ENCODE results near the gene CAMK2N1. TPM values are rescaled to one million over a fixed set of nuclear protein-coding genes. Genes with fewer than 3 reads are reported as not detected.

The CAMK2N1 gene
- polyA plus RNA-seq, 1 donor, result 5.9 TPM

- DNase-seq, result no peak
Measured at GRCh38 chr1:20443703-20444586, 42.1 kb downstream of the CAMK2N1 start.

DNA sequence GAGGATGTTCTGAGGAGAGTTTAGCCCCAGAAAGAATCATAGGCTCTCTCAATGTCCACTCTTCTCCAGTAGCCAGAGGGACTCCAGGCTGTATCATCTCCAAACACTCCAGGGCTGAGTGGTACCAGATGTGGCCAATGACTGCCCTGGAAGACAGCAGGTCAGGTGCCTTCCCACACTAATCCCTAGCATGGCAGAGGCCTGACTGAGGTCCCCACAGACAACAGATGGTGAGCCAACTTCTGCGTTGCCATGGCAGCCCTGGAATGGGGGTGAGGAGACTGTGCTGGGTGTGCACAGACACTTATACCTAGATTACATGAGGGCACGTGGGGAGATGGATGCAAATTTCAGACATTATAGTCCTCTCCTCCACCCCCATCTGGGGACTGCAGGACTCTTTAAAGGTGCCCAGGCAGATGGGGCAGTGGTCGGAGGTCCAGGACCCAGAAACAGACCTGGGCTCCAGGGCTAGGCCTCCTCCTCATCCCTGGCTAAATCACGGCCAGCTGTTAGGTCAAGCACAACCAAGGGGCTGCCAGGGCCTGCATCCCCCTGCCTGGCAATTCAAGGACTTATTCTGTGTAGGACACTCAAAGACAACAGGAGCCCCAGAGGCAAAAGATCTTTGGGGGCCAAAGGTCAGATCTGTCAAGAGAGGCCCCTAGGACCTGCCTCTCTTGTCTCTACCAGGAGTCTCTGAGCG is 42.9 kb downstream of the CAMK2N1 start:
- no peak for DNase-seq

DNA sequence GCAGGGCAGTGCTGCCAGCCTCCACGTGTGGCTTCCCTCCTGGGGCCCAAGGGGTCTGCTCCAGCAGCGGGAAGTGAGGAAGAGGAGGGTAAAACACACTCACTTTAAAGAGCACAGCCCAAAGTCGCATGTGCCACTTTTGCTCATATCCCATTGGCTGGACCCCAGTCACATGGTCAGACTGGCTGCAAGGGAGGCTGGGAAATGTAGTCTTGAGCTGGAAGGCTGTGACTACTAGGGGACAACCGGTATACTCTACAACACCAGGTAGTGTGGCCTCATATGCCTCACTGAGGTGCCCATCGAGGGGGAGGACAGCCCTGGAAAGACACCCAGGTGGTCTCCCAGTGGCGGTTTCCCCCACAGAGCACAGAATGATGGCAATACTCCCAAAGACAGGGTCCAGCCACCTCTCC is 45.2 kb downstream of the CAMK2N1 start:
- no peak for DNase-seq

GRCh38 chr1:20439282-20439681 is 46.7 kb downstream of the CAMK2N1 start:
- no peak for DNase-seq

- no peak for DNase-seq
Measured at GRCh38 chr1:20437640-20438039, 48.4 kb downstream of the CAMK2N1 start.

GRCh38 chr1:20432891-20433290 is 53.1 kb downstream of the CAMK2N1 start:
- DNase-seq, result no peak

Other genes with a start within 250 kb of the CAMK2N1 start
- gene VWA5B1, start 195.3 kb downstream of the CAMK2N1 start, polyA plus RNA-seq (ENCODE audit: insufficient read length), result 0.15 TPM
- 19.4 TPM for gene MUL1, start 21.9 kb upstream of the CAMK2N1 start, polyA plus RNA-seq (ENCODE audit: insufficient read length)
- gene FAM43B, start 66.4 kb upstream of the CAMK2N1 start, polyA plus RNA-seq (ENCODE audit: insufficient read length), result 0.72 TPM
- gene CDA, start 102.9 kb upstream of the CAMK2N1 start, polyA plus RNA-seq (ENCODE audit: insufficient read length), result 0.52 TPM
- gene PINK1, start 147.2 kb upstream of the CAMK2N1 start, polyA plus RNA-seq (ENCODE audit: insufficient read length), result 44.9 TPM
- 124 TPM for gene DDOST, start 175.2 kb upstream of the CAMK2N1 start, polyA plus RNA-seq (ENCODE audit: insufficient read length)
- 4.2 TPM for gene KIF17, start 231.8 kb upstream of the CAMK2N1 start, polyA plus RNA-seq (ENCODE audit: insufficient read length)
- 0.44 TPM for gene SH2D5, start 246.5 kb upstream of the CAMK2N1 start, polyA plus RNA-seq (ENCODE audit: insufficient read length)

Measured in hindlimb muscle (tissue), 1 donor.